HEK293 (cell line): ENCODE data around the gene IRAK1BP1.

Experiments
- BCL11A ChIP-seq: fragments of 450-650 bp; formaldehyde crosslinking; IDR thresholded peaks from 2 replicates; pipeline ENCODE4 v1.5.1; 2016; ENCODE audit warnings: low read depth, missing biosample characterization, missing genetic modification characterization
- GFI1B ChIP-seq: fragments of 450-650 bp; formaldehyde crosslinking; IDR thresholded peaks from 2 replicates; pipeline ENCODE4 v1.5.1; 2016; ENCODE audit warnings: missing biosample characterization, missing genetic modification characterization
- KLF10 ChIP-seq: fragments of 450-650 bp; IDR thresholded peaks from 2 replicates; pipeline ENCODE4 v1.5.1; 2018; ENCODE audit warnings: missing biosample characterization, mild to moderate bottlenecking, missing genetic modification characterization
- KLF9 ChIP-seq: fragments of 450-650 bp; formaldehyde crosslinking; IDR thresholded peaks from 2 replicates; pipeline ENCODE4 v1.5.1; 2016; ENCODE audit warnings: missing biosample characterization, missing genetic modification characterization, low read depth
- SCRT2 ChIP-seq: fragments of 450-650 bp; formaldehyde crosslinking; IDR thresholded peaks from 2 replicates; pipeline ENCODE4 v1.5.1; 2016; ENCODE audit warnings: missing biosample characterization, missing genetic modification characterization
- SP7 ChIP-seq: fragments of 450-650 bp; formaldehyde crosslinking; IDR thresholded peaks from 2 replicates; pipeline ENCODE4 v1.5.1; 2016; ENCODE audit warnings: missing biosample characterization, missing genetic modification characterization
- YY2 ChIP-seq: fragments of 450-650 bp; formaldehyde crosslinking; IDR thresholded peaks from 2 replicates; pipeline ENCODE4 v1.5.1; 2016; ENCODE audit warnings: missing biosample characterization, missing genetic modification characterization
- ZFP37 ChIP-seq: fragments of 450-650 bp; formaldehyde crosslinking; IDR thresholded peaks from 2 replicates; pipeline ENCODE4 v1.5.1; 2016; ENCODE audit warnings: missing biosample characterization, missing genetic modification characterization
- ZNF138 ChIP-seq: fragments of 450-650 bp; formaldehyde crosslinking; IDR thresholded peaks from 2 replicates; pipeline ENCODE4 v1.5.1; 2016; ENCODE audit warnings: missing biosample characterization, missing genetic modification characterization, borderline replicate concordance
- ZNF140 ChIP-seq: fragments of 450-650 bp; formaldehyde crosslinking; IDR thresholded peaks from 2 replicates; pipeline ENCODE4 v1.5.1; 2016; ENCODE audit warnings: missing biosample characterization, missing genetic modification characterization
- ZNF16 ChIP-seq: fragments of 450-650 bp; formaldehyde crosslinking; IDR thresholded peaks from 2 replicates; pipeline ENCODE4 v1.5.1; 2016; ENCODE audit warnings: low read depth, missing biosample characterization, missing genetic modification characterization
- ZNF174 ChIP-seq: fragments of 450-650 bp; formaldehyde crosslinking; IDR thresholded peaks from 2 replicates; pipeline ENCODE4 v1.5.0; 2017; ENCODE audit warnings: missing biosample characterization, mild to moderate bottlenecking, missing genetic modification characterization
- ZNF404 ChIP-seq: fragments of 450-650 bp; formaldehyde crosslinking; IDR thresholded peaks from 2 replicates; pipeline ENCODE4 v1.5.1; 2017; ENCODE audit warnings: missing biosample characterization, missing genetic modification characterization
- ZNF501 ChIP-seq: fragments of 450-650 bp; formaldehyde crosslinking; IDR thresholded peaks from 2 replicates; pipeline ENCODE4 v1.5.1; 2016; ENCODE audit warnings: missing biosample characterization, missing genetic modification characterization
- ZNF521 ChIP-seq: fragments of 450-650 bp; formaldehyde crosslinking; IDR thresholded peaks from 2 replicates; pipeline ENCODE4 v1.5.1; 2017; ENCODE audit warnings: missing biosample characterization, mild to moderate bottlenecking, missing genetic modification characterization
- ZNF596 ChIP-seq: fragments of 450-650 bp; IDR thresholded peaks from 2 replicates; pipeline ENCODE4 v1.5.0; 2018; ENCODE audit warnings: missing biosample characterization, mild to moderate bottlenecking, missing genetic modification characterization, moderate library complexity
- ZNF600 ChIP-seq: fragments of 450-650 bp; formaldehyde crosslinking; IDR thresholded peaks from 2 replicates; pipeline ENCODE4 v1.5.1; 2016; ENCODE audit warnings: missing biosample characterization, missing genetic modification characterization
- ZNF624 ChIP-seq: fragments of 450-650 bp; formaldehyde crosslinking; IDR thresholded peaks from 2 replicates; pipeline ENCODE4 v1.5.1; 2017; ENCODE audit warnings: missing biosample characterization, missing genetic modification characterization
- ZSCAN16 ChIP-seq: fragments of 450-650 bp; formaldehyde crosslinking; IDR thresholded peaks from 2 replicates; pipeline ENCODE4 v1.5.1; 2016; ENCODE audit warnings: missing biosample characterization, missing genetic modification characterization
- ZSCAN30 ChIP-seq: fragments of 450-650 bp; IDR thresholded peaks from 2 replicates; pipeline ENCODE4 v1.5.1; 2018; ENCODE audit warnings: missing biosample characterization, mild to moderate bottlenecking, missing genetic modification characterization, moderate library complexity
- TF ChIP-seq, protein P1 (sequence below): IDR thresholded peaks from 2 replicates; pipeline ENCODE4 v1.6.1; 2011; ENCODE audit warnings: mild to moderate bottlenecking, low read depth, low read length, borderline replicate concordance
- TF ChIP-seq, protein P2 (sequence below): sonication (generic); formaldehyde crosslinking; IDR thresholded peaks from 2 replicates; pipeline ENCODE4 v1.8.1; 2022; ENCODE audit warnings: mild to moderate bottlenecking, moderate library complexity, missing genetic modification reagents
- TF ChIP-seq, protein P3 (sequence below): fragments of 450-650 bp; formaldehyde crosslinking; IDR thresholded peaks from 2 replicates; pipeline ENCODE4 v1.5.1; 2016; ENCODE audit warnings: missing biosample characterization, missing genetic modification characterization
- TF ChIP-seq, protein P4 (sequence below): fragments of 450-650 bp; formaldehyde crosslinking; IDR thresholded peaks from 2 replicates; pipeline ENCODE4 v1.5.1; 2017; ENCODE audit warnings: missing biosample characterization, missing genetic modification characterization
- TF ChIP-seq, protein P5 (sequence below): fragments of 450-650 bp; formaldehyde crosslinking; IDR thresholded peaks from 2 replicates; pipeline ENCODE4 v1.5.1; 2016; ENCODE audit warnings: missing biosample characterization, missing genetic modification characterization
- TF ChIP-seq, protein P6 (sequence below): fragments of 450-650 bp; formaldehyde crosslinking; IDR thresholded peaks from 2 replicates; pipeline ENCODE4 v1.5.1; 2016; ENCODE audit warnings: missing biosample characterization, missing genetic modification characterization
- TF ChIP-seq, protein P7 (sequence below): fragments of 450-650 bp; formaldehyde crosslinking; IDR thresholded peaks from 2 replicates; pipeline ENCODE4 v1.5.1; 2017; ENCODE audit warnings: missing biosample characterization, missing genetic modification characterization

The IRAK1BP1 gene

DNA sequence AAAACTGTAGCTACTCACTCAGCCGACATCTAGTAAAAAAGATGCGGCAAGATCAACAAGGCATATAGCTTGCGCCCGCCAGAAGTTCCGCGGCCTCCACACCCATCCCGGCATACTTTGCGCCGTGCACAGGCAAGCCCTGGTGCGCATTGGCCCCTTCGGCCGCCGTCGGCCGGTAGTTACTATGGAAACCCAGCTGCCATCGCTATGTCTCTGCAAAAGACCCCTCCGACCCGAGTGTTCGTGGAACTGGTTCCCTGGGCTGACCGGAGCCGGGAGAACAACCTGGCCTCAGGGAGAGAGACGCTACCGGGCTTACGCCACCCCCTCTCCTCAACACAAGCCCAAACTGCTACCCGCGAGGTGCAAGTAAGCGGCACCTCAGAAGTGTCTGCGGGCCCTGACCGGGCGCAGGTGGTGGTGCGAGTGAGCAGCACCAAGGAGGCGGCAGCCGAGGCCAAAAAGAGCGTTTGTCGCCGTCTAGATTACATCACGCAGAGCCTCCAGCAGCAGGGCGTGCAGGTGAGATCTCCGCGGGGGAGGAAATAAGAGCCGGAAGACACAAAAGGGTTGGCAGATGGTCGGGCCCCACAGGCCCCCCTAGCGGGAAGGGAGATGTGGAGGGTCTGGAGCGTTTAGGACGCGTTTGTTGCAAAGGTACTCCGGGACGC, at the start of gene IRAK1BP1 (continued):
- TF ChIP-seq YY2, result peak; percentile 63; the same call in 1 of the 2 replicates
- no peak for TF ChIP-seq KLF10 (tag by site-specific recombination)
- no peak for TF ChIP-seq ZNF521 (tag by site-specific recombination)
- peak; percentile 80 for TF ChIP-seq SCRT2 (tag by site-specific recombination)
- TF ChIP-seq, protein P1, sequence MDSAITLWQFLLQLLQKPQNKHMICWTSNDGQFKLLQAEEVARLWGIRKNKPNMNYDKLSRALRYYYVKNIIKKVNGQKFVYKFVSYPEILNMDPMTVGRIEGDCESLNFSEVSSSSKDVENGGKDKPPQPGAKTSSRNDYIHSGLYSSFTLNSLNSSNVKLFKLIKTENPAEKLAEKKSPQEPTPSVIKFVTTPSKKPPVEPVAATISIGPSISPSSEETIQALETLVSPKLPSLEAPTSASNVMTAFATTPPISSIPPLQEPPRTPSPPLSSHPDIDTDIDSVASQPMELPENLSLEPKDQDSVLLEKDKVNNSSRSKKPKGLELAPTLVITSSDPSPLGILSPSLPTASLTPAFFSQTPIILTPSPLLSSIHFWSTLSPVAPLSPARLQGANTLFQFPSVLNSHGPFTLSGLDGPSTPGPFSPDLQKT, result no peak
- TF ChIP-seq, protein P2, sequence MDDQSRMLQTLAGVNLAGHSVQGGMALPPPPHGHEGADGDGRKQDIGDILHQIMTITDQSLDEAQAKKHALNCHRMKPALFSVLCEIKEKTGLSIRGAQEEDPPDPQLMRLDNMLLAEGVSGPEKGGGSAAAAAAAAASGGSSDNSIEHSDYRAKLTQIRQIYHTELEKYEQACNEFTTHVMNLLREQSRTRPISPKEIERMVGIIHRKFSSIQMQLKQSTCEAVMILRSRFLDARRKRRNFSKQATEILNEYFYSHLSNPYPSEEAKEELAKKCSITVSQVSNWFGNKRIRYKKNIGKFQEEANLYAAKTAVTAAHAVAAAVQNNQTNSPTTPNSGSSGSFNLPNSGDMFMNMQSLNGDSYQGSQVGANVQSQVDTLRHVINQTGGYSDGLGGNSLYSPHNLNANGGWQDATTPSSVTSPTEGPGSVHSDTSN (CRISPR knock-in tag), result no peak
- no peak for TF ChIP-seq ZNF16
- TF ChIP-seq, protein P3, sequence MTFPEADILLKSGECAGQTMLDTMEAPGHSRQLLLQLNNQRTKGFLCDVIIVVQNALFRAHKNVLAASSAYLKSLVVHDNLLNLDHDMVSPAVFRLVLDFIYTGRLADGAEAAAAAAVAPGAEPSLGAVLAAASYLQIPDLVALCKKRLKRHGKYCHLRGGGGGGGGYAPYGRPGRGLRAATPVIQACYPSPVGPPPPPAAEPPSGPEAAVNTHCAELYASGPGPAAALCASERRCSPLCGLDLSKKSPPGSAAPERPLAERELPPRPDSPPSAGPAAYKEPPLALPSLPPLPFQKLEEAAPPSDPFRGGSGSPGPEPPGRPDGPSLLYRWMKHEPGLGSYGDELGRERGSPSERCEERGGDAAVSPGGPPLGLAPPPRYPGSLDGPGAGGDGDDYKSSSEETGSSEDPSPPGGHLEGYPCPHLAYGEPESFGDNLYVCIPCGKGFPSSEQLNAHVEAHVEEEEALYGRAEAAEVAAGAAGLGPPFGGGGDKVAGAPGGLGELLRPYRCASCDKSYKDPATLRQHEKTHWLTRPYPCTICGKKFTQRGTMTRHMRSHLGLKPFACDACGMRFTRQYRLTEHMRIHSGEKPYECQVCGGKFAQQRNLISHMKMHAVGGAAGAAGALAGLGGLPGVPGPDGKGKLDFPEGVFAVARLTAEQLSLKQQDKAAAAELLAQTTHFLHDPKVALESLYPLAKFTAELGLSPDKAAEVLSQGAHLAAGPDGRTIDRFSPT (tag by site-specific recombination), result peak; percentile 91
- peak; percentile 97 for TF ChIP-seq ZFP37 (tag by site-specific recombination)
- TF ChIP-seq ZNF600 (tag by site-specific recombination), result peak; percentile 99
- TF ChIP-seq KLF9 (tag by site-specific recombination), result peak; percentile 12; the same call in 1 of the 2 replicates
- no peak for TF ChIP-seq ZNF138 (tag by site-specific recombination)
- TF ChIP-seq, protein P4, sequence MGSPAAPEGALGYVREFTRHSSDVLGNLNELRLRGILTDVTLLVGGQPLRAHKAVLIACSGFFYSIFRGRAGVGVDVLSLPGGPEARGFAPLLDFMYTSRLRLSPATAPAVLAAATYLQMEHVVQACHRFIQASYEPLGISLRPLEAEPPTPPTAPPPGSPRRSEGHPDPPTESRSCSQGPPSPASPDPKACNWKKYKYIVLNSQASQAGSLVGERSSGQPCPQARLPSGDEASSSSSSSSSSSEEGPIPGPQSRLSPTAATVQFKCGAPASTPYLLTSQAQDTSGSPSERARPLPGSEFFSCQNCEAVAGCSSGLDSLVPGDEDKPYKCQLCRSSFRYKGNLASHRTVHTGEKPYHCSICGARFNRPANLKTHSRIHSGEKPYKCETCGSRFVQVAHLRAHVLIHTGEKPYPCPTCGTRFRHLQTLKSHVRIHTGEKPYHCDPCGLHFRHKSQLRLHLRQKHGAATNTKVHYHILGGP (tag by site-specific recombination), result no peak
- TF ChIP-seq, protein P5, sequence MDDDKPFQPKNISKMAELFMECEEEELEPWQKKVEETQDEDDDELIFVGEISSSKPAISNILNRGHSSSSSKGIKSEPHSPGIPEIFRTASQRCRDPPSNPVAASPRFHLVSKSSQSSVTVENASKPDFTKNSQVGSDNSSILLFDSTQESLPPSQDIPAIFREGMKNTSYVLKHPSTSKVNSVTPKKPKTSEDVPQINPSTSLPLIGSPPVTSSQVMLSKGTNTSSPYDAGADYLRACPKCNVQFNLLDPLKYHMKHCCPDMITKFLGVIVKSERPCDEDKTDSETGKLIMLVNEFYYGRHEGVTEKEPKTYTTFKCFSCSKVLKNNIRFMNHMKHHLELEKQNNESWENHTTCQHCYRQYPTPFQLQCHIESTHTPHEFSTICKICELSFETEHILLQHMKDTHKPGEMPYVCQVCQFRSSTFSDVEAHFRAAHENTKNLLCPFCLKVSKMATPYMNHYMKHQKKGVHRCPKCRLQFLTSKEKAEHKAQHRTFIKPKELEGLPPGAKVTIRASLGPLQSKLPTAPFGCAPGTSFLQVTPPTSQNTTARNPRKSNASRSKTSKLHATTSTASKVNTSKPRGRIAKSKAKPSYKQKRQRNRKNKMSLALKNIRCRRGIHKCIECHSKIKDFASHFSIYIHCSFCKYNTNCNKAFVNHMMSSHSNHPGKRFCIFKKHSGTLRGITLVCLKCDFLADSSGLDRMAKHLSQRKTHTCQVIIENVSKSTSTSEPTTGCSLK, result no peak
- TF ChIP-seq, protein P6, sequence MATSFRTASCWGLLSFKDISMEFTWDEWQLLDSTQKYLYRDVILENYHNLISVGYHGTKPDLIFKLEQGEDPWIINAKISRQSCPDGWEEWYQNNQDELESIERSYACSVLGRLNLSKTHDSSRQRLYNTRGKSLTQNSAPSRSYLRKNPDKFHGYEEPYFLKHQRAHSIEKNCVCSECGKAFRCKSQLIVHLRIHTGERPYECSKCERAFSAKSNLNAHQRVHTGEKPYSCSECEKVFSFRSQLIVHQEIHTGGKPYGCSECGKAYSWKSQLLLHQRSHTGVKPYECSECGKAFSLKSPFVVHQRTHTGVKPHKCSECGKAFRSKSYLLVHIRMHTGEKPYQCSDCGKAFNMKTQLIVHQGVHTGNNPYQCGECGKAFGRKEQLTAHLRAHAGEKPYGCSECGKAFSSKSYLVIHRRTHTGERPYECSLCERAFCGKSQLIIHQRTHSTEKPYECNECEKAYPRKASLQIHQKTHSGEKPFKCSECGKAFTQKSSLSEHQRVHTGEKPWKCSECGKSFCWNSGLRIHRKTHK (tag by site-specific recombination), result no peak
- TF ChIP-seq ZNF404 (tag by site-specific recombination), result no peak
- TF ChIP-seq BCL11A, result no peak
- TF ChIP-seq ZNF174 (tag by site-specific recombination), result no peak
- TF ChIP-seq ZNF624 (tag by site-specific recombination), result 0 out of 2 replicates have a peak, but pooled peaks have one; percentile 55
- no peak for TF ChIP-seq ZNF140 (tag by site-specific recombination)
- TF ChIP-seq ZNF501, result peak; percentile 98
- no peak for TF ChIP-seq ZNF596
- peak; percentile 77 for TF ChIP-seq SP7 (tag by site-specific recombination)
- TF ChIP-seq, protein P7, sequence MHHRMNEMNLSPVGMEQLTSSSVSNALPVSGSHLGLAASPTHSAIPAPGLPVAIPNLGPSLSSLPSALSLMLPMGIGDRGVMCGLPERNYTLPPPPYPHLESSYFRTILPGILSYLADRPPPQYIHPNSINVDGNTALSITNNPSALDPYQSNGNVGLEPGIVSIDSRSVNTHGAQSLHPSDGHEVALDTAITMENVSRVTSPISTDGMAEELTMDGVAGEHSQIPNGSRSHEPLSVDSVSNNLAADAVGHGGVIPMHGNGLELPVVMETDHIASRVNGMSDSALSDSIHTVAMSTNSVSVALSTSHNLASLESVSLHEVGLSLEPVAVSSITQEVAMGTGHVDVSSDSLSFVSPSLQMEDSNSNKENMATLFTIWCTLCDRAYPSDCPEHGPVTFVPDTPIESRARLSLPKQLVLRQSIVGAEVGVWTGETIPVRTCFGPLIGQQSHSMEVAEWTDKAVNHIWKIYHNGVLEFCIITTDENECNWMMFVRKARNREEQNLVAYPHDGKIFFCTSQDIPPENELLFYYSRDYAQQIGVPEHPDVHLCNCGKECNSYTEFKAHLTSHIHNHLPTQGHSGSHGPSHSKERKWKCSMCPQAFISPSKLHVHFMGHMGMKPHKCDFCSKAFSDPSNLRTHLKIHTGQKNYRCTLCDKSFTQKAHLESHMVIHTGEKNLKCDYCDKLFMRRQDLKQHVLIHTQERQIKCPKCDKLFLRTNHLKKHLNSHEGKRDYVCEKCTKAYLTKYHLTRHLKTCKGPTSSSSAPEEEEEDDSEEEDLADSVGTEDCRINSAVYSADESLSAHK (tag by site-specific recombination), result peak; percentile 32; the same call in 1 of the 2 replicates
- TF ChIP-seq ZSCAN16 (tag by site-specific recombination), result no peak
- peak; percentile 44 for TF ChIP-seq ZSCAN30 (tag by site-specific recombination)
- TF ChIP-seq GFI1B (tag by site-specific recombination), result no peak
